ENCODE data around the gene WBP2NL.

WBP2NL gene

DNA sequence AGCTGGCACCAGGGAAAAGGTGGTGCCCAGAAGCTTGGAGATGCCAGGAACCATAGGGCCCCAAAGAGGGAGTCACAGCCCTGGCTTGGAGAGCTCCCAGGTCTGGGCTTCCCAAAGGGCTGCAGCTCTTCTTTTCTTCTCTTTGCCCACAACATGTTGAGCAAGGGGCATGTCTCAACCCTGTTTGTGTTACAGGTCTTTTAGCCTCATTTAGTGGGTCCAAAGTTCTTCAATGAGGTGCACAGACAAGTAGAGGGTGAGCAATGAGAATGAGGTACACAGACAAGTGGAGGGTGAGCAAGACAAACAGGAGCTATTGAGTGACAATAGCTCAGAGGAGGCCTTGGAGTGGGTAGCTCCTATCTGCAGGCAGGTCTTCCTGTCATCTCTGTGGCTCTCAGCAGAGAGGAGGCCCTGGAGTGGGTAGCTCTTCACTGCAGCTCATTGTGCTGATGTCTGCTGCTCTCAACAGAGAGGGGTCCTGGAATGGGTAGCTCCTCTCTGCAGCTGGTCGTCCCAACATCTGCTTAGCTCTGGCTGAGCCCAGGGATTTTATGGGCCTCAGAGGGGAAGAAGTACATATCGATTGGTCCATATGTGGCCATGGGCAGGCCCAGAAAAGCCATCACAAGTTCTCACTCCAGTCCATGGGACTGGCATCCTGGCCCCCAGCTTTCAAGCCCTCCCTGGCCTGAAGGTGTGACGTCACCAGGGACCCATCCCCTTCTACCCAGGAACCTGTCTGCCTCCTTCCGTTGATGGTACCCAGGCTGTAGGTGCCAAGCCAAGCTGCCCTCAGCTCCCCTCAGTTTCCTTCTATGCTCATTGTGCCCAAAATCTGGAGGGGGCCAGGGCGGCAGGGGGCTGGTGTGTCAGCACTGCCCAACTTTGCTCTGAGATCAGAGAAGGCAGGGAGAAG, 34.9 kb downstream of the WBP2NL start:
- no peaks in the 10 kb centered on the region for H3K36me3 ChIP-seq (ENCODE audit: insufficient read depth, low read length)

DNA sequence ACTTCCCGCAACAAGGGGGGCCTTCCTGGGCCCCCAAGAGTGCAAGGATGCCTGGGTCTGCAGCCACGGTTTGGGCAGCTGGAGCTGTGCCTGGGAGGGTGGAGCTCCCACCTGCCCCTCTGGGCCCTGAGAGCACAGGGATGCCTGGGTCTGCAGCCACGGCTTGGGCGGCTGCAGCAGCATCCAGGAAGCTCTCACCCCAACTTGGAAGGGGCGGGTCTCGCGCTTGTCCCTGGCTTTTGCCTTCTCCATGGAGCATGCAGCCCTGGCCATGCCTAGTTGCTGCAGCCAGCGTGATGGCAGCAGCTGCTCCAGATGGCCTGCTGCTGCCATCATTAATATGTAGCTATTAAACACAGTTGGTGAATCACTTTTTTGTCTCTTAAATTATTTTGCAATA, 36.7 kb downstream of the WBP2NL start:
- no peak overlapping the region for H3K4me3 ChIP-seq
- DNase-seq (ENCODE audit: low read depth, low spot score): no peak
- H3K36me3 ChIP-seq (ENCODE audit: insufficient read depth, low read length): no peaks in the 10 kb centered on the region
- no peak for TF ChIP-seq EZH2 (IDR thresholded peaks at IDR 0.05)
- TF ChIP-seq POLR2AphosphoS5 (IDR thresholded peaks at IDR 0.05; ENCODE audit: borderline replicate concordance, low read depth, low read length): no peak
- TF ChIP-seq FOXP2 (optimal IDR thresholded peaks at IDR 0.05; ENCODE audit: control extremely low read depth, extremely low read length, insufficient read depth): no peak
- no peaks in the 10 kb centered on the region for H3K9me3 ChIP-seq (ENCODE audit: low read depth, low read length)
- H3K9ac ChIP-seq (ENCODE audit: insufficient read length): no peak overlapping the region
- no peak overlapping the region for H3K27ac ChIP-seq

More for the DNA sequence above, 34.9 kb downstream of the WBP2NL start:
- Histone ChIP-seq H3K27ac (no peak overlapping the region), H3K9me3 (ENCODE audit: low read depth, low read length) (no peaks in the 10 kb centered on the region), H3K9ac (ENCODE audit: insufficient read length) (no peak overlapping the region), H3K4me3 (no peak overlapping the region)
- TF ChIP-seq EZH2 (IDR thresholded peaks at IDR 0.05) (no peak), POLR2AphosphoS5 (IDR thresholded peaks at IDR 0.05; ENCODE audit: borderline replicate concordance, low read depth, low read length) (no peak), FOXP2 (optimal IDR thresholded peaks at IDR 0.05; ENCODE audit: control extremely low read depth, extremely low read length, insufficient read depth) (no peak)
- no peak for DNase-seq (ENCODE audit: low read depth, low spot score)

DNA sequence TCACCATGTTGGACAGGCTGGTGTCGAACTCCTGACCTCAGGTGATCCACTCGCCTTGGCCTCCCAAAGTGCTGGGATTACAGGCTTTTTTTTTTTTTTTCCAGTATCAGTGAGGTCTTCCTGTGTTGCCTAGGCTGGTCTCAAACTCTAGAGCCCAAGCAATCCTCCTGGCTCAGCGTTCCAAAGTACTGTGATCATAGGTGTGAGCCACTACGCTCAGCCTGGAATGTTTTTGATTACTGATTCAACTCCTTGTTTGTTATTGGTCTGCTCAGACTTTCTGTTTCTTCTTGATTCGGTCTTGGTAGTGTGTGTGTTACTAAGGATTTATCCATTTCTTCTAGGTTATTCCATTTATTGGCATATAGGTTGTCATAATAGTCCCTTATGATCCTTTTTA, 40.7 kb downstream of the WBP2NL start:
- no peak overlapping the region for H3K9ac ChIP-seq (ENCODE audit: insufficient read length)
- DNase-seq (ENCODE audit: low read depth, low spot score): no peak
- no peak overlapping the region for H3K4me3 ChIP-seq
- no peaks in the 10 kb centered on the region for H3K9me3 ChIP-seq (ENCODE audit: low read depth, low read length)
- no peaks in the 10 kb centered on the region for H3K36me3 ChIP-seq (ENCODE audit: insufficient read depth, low read length)
- H3K27ac ChIP-seq: no peak overlapping the region
- TF ChIP-seq EZH2 (IDR thresholded peaks at IDR 0.05) (no peak), FOXP2 (optimal IDR thresholded peaks at IDR 0.05; ENCODE audit: control extremely low read depth, extremely low read length, insufficient read depth) (no peak), POLR2AphosphoS5 (IDR thresholded peaks at IDR 0.05; ENCODE audit: borderline replicate concordance, low read depth, low read length) (no peak)

DNA sequence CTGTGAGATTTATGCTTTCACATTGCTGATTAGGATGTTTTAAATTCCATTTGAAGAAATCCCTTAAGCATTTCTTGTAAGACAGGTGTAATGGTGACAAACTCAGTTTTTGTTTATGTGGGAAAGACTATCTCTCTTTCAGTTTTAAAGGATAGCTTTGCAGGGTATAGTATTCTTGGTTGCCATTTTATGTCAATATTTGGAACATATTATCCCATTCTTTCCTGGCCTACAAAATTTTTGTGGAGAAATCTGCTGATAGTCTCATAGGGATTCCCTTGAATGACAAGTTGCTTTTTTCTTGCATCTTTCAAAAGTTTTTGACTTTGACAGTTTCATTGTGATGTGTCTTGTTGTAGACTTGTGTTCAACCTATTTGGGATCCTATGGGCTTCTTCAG, 43.2 kb downstream of the WBP2NL start:
- H3K36me3 ChIP-seq (ENCODE audit: insufficient read depth, low read length): no peaks in the 10 kb centered on the region
- H3K9ac ChIP-seq (ENCODE audit: insufficient read length): no peak overlapping the region
- no peak overlapping the region for H3K4me3 ChIP-seq
- H3K27ac ChIP-seq: no peak overlapping the region
- TF ChIP-seq EZH2 (IDR thresholded peaks at IDR 0.05) (no peak), FOXP2 (optimal IDR thresholded peaks at IDR 0.05; ENCODE audit: control extremely low read depth, extremely low read length, insufficient read depth) (no peak), POLR2AphosphoS5 (IDR thresholded peaks at IDR 0.05; ENCODE audit: borderline replicate concordance, low read depth, low read length) (no peak)
- no peaks in the 10 kb centered on the region for H3K9me3 ChIP-seq (ENCODE audit: low read depth, low read length)
- DNase-seq (ENCODE audit: low read depth, low spot score): no peak

DNA sequence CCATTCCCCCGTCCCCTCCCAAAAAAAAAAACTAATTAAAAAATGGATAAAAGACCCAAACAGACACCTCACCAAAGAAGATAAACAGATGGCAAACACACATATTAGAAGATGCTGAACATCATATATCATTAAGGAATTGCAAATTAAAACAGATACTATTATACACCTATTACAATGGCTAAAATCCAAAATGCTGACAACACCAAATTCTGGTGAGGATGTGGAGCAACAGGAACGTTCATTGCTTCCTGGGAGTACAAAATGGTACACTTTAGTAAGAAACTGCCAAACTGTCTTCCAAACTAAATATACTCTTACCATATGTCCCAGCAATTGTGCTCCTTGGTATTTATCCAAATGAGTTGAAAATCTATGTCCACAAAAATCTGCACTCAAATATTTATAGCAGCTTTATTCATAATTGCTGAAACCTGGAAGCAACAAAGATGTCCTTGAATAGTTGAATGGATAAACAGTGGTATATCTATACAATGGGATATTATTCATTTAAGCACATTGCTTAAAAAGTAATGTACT, 52.1 kb downstream of the WBP2NL start:
- TF ChIP-seq EZH2 (IDR thresholded peaks at IDR 0.05): no peak
- TF ChIP-seq FOXP2 (optimal IDR thresholded peaks at IDR 0.05; ENCODE audit: control extremely low read depth, extremely low read length, insufficient read depth): no peak
- TF ChIP-seq POLR2AphosphoS5 (IDR thresholded peaks at IDR 0.05; ENCODE audit: borderline replicate concordance, low read depth, low read length): no peak
- H3K27ac ChIP-seq: no peak overlapping the region
- H3K9ac ChIP-seq (ENCODE audit: insufficient read length): no peak overlapping the region
- no peaks in the 10 kb centered on the region for H3K9me3 ChIP-seq (ENCODE audit: low read depth, low read length)
- DNase-seq (ENCODE audit: low read depth, low spot score): no peak
- no peaks in the 10 kb centered on the region for H3K36me3 ChIP-seq (ENCODE audit: insufficient read depth, low read length)
- H3K4me3 ChIP-seq: no peak overlapping the region

DNA sequence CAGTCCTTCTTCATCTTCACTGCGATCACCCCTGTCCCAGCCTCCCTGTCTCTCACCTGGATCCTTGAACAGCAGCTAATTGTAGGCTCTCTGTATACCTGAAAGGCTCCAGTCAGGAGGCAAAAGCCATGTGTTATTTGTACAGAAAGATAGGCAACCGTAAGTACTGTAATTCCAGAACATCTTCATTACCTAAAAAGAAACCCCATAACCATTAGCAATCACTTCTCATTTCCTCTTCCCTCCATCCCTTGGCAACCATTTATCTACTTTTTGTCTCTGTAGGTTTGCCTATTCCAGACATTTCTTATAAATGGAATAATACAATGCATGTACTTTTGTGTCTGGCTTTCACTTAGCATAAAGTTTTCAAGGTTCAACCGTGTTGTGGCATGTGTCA, 54.2 kb downstream of the WBP2NL start:
- H3K9ac ChIP-seq (ENCODE audit: insufficient read length): no peak overlapping the region
- H3K27ac ChIP-seq: no peak overlapping the region
- no peaks in the 10 kb centered on the region for H3K36me3 ChIP-seq (ENCODE audit: insufficient read depth, low read length)
- DNase-seq (ENCODE audit: low read depth, low spot score): no peak
- TF ChIP-seq EZH2 (IDR thresholded peaks at IDR 0.05): no peak
- TF ChIP-seq POLR2AphosphoS5 (IDR thresholded peaks at IDR 0.05; ENCODE audit: borderline replicate concordance, low read depth, low read length): no peak
- TF ChIP-seq FOXP2 (optimal IDR thresholded peaks at IDR 0.05; ENCODE audit: control extremely low read depth, extremely low read length, insufficient read depth): no peak
- no peak overlapping the region for H3K4me3 ChIP-seq
- H3K9me3 ChIP-seq (ENCODE audit: low read depth, low read length): no peaks in the 10 kb centered on the region

DNA sequence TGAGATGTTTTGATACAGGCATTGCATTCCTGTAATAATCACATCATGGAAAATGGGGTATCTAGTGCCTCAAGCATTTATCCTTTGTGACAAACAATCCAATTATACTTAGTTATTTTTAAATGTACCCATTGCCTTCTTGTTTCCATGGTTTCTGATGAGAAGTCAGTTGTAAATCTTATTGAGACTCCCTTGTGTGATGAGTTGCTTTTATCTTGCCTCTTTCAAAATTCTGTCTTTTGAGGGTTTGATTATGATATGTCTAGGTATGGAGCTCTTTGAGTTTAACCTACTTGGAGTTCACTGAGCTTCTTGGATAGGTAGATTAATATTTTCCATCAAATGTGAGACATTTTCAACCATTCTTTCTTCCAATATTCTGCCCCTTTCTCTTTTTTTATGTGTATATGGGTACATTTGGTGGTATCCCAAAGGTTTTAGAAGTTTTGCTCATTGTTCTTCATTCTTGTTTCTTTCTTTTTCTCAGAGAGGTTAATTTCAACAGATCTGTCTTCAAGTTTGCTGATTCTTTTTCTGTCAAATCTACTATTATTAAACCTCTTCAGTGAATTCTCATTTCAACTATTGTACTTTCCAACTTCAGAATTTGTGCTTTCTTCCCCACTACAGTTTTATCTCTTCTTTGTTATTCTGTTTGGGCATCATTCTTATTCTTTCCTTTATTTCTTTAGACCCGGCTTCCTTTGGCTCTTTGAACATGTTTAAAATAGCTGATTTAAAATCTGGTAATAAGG, 58.3 kb downstream of the WBP2NL start:
- Histone ChIP-seq H3K27ac (no peak overlapping the region), H3K36me3 (ENCODE audit: insufficient read depth, low read length) (no peaks in the 10 kb centered on the region; the same call in 1 of the 2 replicates), H3K9me3 (ENCODE audit: low read depth, low read length) (no peaks in the 10 kb centered on the region), H3K4me3 (no peak overlapping the region), H3K9ac (ENCODE audit: insufficient read length) (no peak overlapping the region)
- no peak for TF ChIP-seq EZH2 (IDR thresholded peaks at IDR 0.05)
- no peak for TF ChIP-seq FOXP2 (optimal IDR thresholded peaks at IDR 0.05; ENCODE audit: control extremely low read depth, extremely low read length, insufficient read depth)
- no peak for TF ChIP-seq POLR2AphosphoS5 (IDR thresholded peaks at IDR 0.05; ENCODE audit: borderline replicate concordance, low read depth, low read length)
- no peak for DNase-seq (ENCODE audit: low read depth, low spot score)

DNA sequence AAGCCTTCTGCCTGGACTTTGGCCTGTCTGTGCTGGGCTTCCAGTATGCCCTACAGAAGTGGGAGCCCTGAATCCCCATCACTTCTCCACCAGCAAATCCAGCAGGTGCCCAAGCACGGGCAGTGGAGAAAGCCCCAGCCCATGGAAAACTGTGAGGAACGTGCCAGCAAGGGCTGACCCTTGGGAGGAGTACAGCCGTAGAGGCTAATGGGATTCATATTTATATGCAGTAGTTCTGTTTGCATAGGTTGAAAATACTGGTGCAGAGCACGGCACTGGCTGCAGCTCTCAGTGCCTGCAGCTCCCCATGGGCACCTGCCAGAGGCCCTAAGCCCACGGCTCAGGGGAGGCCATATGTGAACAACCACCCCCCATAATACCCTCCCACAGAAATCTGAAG, 61.9 kb downstream of the WBP2NL start:
- no peak overlapping the region for H3K9ac ChIP-seq (ENCODE audit: insufficient read length)
- no peak for DNase-seq (ENCODE audit: low read depth, low spot score)
- no peak overlapping the region for H3K27ac ChIP-seq
- TF ChIP-seq EZH2 (IDR thresholded peaks at IDR 0.05): no peak
- no peak for TF ChIP-seq FOXP2 (optimal IDR thresholded peaks at IDR 0.05; ENCODE audit: control extremely low read depth, extremely low read length, insufficient read depth)
- TF ChIP-seq POLR2AphosphoS5 (IDR thresholded peaks at IDR 0.05; ENCODE audit: borderline replicate concordance, low read depth, low read length): no peak
- H3K4me3 ChIP-seq: no peak overlapping the region
- no peaks in the 10 kb centered on the region; the same call in 1 of the 2 replicates for H3K36me3 ChIP-seq (ENCODE audit: insufficient read depth, low read length)
- no peaks in the 10 kb centered on the region for H3K9me3 ChIP-seq (ENCODE audit: low read depth, low read length)
